HCT116 (cell line): ENCODE data around the gene AMER3. TPM values are rescaled to one million over a fixed set of nuclear protein-coding genes. Genes with fewer than 3 reads are reported as not detected.

Experiments
- ATAC-seq: fragments of 200-7000 bp; cut with Tn5 transposase; 2 replicates; pipeline ENCODE4 v1.9.1; 2020; ENCODE audit warnings: mild to moderate bottlenecking, moderate library complexity
- BruUV-seq: library from RNA; stranded (reverse); fragments of 400-500 nt; replicated peaks from 2 replicates; lab custom pipeline; 2021; lab: Mats Ljungman, UMichigan
- CTCF ChIA-PET: fragments of 300-600 bp; sonication (Branson Sonifier 250); formaldehyde crosslinking; loops from one replicate; lab custom pipeline; 2021; ENCODE audit warnings: antibody characterized with exemption; lab: Charles Lee
- POLR2A ChIA-PET: fragments of 300-600, 350-600 bp; sonication (Branson Sonifier 250); formaldehyde crosslinking; loops from one replicate; lab custom pipeline; 2021; ENCODE audit warnings: antibody characterized with exemption; lab: Charles Lee
- RAD21 ChIA-PET, 2 experiments: fragments of 300-600 bp; sonication (Branson Sonifier 250); formaldehyde crosslinking; loops; one replicate each; lab custom pipeline; 2023; ENCODE audit warnings: low total read pairs in 2 of 2; ENCODE audit not compliant: uncharacterized antibody in 2 of 2, unreplicated experiment in 2 of 2, low non-redundant PET in 1 of 2; lab: Charles Lee
- DNase-seq: peaks from one replicate; pipeline ENCODE4 v3.0.0-alpha.2; 2010; ENCODE audit warnings: low read depth, low spot score
- H2AFZ ChIP-seq: fragments of 200-600 bp; shearing (Covaris generic), sonication (generic); 2 replicates; pipeline ENCODE4 v1.6.1; 2017; ENCODE audit warnings: low read depth, mixed run types, mixed read lengths, antibody characterized with exemption, low read length; ENCODE audit not compliant: poor library complexity, severe bottlenecking
- H3K27ac ChIP-seq: 2 replicates; pipeline ENCODE4 v1.5.1; 2012; ENCODE audit warnings: low read depth, low read length
- H3K27me3 ChIP-seq: fragments of 200-600 bp; sonication (generic); 2 replicates; pipeline ENCODE4 v1.6.1; 2016; ENCODE audit warnings: mixed run types, low read length, mixed read lengths; ENCODE audit not compliant: insufficient read depth
- H3K36me3 ChIP-seq, 2 experiments: fragments of 200-500 bp in 1 of 2; fragments of 200-600 bp in 1 of 2; sonication (Bioruptor generic) in 1 of 2; sonication (generic) in 1 of 2; 2 replicates each; pipeline versions ENCODE4 v1.5.1 to v1.6.1; 2014 to 2016; ENCODE audit warnings: low read length in 2 of 2, inconsistent platforms in 1 of 2, mixed read lengths in 1 of 2, mixed run types in 1 of 2; ENCODE audit not compliant: insufficient read depth in 2 of 2, control insufficient read depth in 1 of 2
- H3K4me1 ChIP-seq, 2 experiments: fragments of 200-600 bp in 1 of 2; sonication (generic) in 1 of 2; 2 replicates each; pipeline versions ENCODE4 v1.5.1 to v1.6.1; 2012 to 2017; ENCODE audit warnings: low read length in 2 of 2, inconsistent platforms in 1 of 2, mild to moderate bottlenecking in 1 of 2, mixed read lengths in 1 of 2, mixed run types in 1 of 2, moderate library complexity in 1 of 2; ENCODE audit not compliant: insufficient read depth in 2 of 2, control insufficient read depth in 1 of 2
- H3K4me2 ChIP-seq: fragments of 200-600 bp; sonication (generic); 2 replicates; pipeline ENCODE4 v1.6.1; 2017; ENCODE audit warnings: mixed run types, low read length, mixed read lengths
- H3K4me3 ChIP-seq, 2 experiments: fragments of 200-600 bp in 1 of 2; sonication (generic) in 1 of 2; replicated peaks in 1 of 2; 2 replicates each; pipeline ENCODE4 v1.5.1; 2011 to 2016; ENCODE audit warnings: low read length in 2 of 2, control low read depth in 1 of 2, low read depth in 1 of 2, mild to moderate bottlenecking in 1 of 2, mixed read lengths in 1 of 2, mixed run types in 1 of 2
- H3K79me2 ChIP-seq: fragments of 200-600 bp; sonication (generic); 2 replicates; pipeline ENCODE4 v1.6.1; 2017; ENCODE audit warnings: mild to moderate bottlenecking, mixed run types, low read length, moderate library complexity, mixed read lengths; ENCODE audit not compliant: insufficient read depth
- H3K9ac ChIP-seq: fragments of 200-600 bp; sonication (generic); 2 replicates; pipeline ENCODE4 v1.6.1; 2016; ENCODE audit warnings: low read length, mixed read lengths
- H3K9me2 ChIP-seq: fragments of 200-600 bp; sonication (generic), shearing (Covaris generic); 2 replicates; pipeline ENCODE4 v1.6.1; 2017; ENCODE audit warnings: mixed run types, mild to moderate bottlenecking, moderate library complexity; ENCODE audit not compliant: insufficient read depth
- H3K9me3 ChIP-seq, 2 experiments: fragments of 200-500 bp in 1 of 2; fragments of 200-600 bp in 1 of 2; sonication (Bioruptor generic) in 1 of 2; sonication (generic) in 1 of 2; 2 replicates each; pipeline ENCODE4 v1.6.1; 2014 to 2017; ENCODE audit warnings: low read length in 2 of 2, mixed read lengths in 2 of 2, inconsistent platforms in 1 of 2, low read depth in 1 of 2, mild to moderate bottlenecking in 1 of 2, mixed run types in 1 of 2, moderate library complexity in 1 of 2; ENCODE audit not compliant: control insufficient read depth in 1 of 2, insufficient read depth in 1 of 2
- H4K20me1 ChIP-seq: fragments of 200-600 bp; sonication (generic), shearing (Covaris generic); 2 replicates; pipeline ENCODE4 v1.6.1; 2017; ENCODE audit warnings: mixed run types, mild to moderate bottlenecking, moderate library complexity; ENCODE audit not compliant: insufficient read depth
- ELF1 ChIP-seq: IDR thresholded peaks from 2 replicates; pipeline ENCODE4 v1.6.1; 2012; ENCODE audit warnings: low read depth, borderline replicate concordance
- EZH2phosphoT487 ChIP-seq: fragments of 200-600 bp; IDR thresholded peaks from 2 replicates; pipeline ENCODE4 v1.6.1; 2018; ENCODE audit warnings: antibody characterized with exemption, borderline replicate concordance
- FOSL1 ChIP-seq: IDR thresholded peaks from 2 replicates; pipeline ENCODE4 v1.6.1; 2012; ENCODE audit warnings: low read depth
- POLR2AphosphoS5 ChIP-seq: IDR thresholded peaks from 2 replicates; pipeline ENCODE4 v1.6.1; 2011; ENCODE audit warnings: mild to moderate bottlenecking, low read depth, low read length, moderate library complexity
- RAD21 ChIP-seq: IDR thresholded peaks from 2 replicates; pipeline ENCODE4 v1.6.1; 2012; ENCODE audit warnings: low read depth, mild to moderate bottlenecking
- SP1 ChIP-seq: IDR thresholded peaks from 2 replicates; pipeline ENCODE4 v1.6.1; 2012; ENCODE audit warnings: low read depth
- TCF7L2 ChIP-seq: IDR thresholded peaks from 2 replicates; pipeline ENCODE4 v1.7.0; 2011; ENCODE audit warnings: borderline replicate concordance, inconsistent platforms; ENCODE audit not compliant: insufficient read depth, insufficient read length; ENCODE audit errors: extremely low read depth
- intact Hi-C: fragments of 100-400 bp; cut with micrococcal nuclease; formaldehyde crosslinking; loops from 2 replicates; pipeline ENCODE4 v1.10.0; 2022
- total RNA-seq: library from RNA; stranded (reverse); gene quantifications from one replicate; pipeline ENCODE4 v1.2.1, GENCODE V29; 2021; ENCODE audit not compliant: unreplicated experiment
- TF ChIP-seq, protein P1 (sequence below): IDR thresholded peaks from 2 replicates; pipeline ENCODE4 v1.6.1; 2012
- TF ChIP-seq, protein P2 (sequence below): IDR thresholded peaks from 2 replicates; pipeline ENCODE4 v1.6.1; 2012; ENCODE audit warnings: low read depth
- TF ChIP-seq, protein P3 (sequence below): IDR thresholded peaks from 2 replicates; pipeline ENCODE4 v1.6.1; 2012

Gene AMER3
- total RNA-seq, 1 experiment from 2014 or later, result not detected

GRCh38 chr2:130728549-130729316 is 26.6 kb upstream of the AMER3 start, which contains the start of gene GPR148:
Gene GPR148, plus strand, starts transcription at chr2:130729070. Its CDS starts 82 bp downstream, at chr2:130729152.
- CTCF ChIA-PET, result no interaction called here
- H3K79me2 ChIP-seq, result no peaks in the 10 kb centered on the region
- intact Hi-C loops, result no loop called here
- no peaks in the 10 kb centered on the region for H3K36me3 ChIP-seq
- no peak within 1 kb of the TSS for H3K27ac ChIP-seq
- no TSS peak for BruUV-seq
- peak within 1 kb of the TSS; percentile 6 to 53; a peak in 3 of 4 replicates for H3K4me3 ChIP-seq
- ATAC-seq, result no peak
- POLR2A ChIA-PET, result no interaction called here
- RAD21 ChIA-PET, result no interaction called here
- TF ChIP-seq POLR2AphosphoS5 (no peak), RAD21 (no peak), EZH2phosphoT487 (no peak), SP1 (no peak), TCF7L2 (no peak), ELF1 (no peak), FOSL1 (no peak)
- TF ChIP-seq, protein P1, sequence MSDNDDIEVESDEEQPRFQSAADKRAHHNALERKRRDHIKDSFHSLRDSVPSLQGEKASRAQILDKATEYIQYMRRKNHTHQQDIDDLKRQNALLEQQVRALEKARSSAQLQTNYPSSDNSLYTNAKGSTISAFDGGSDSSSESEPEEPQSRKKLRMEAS, result no peak
- TF ChIP-seq, protein P2, sequence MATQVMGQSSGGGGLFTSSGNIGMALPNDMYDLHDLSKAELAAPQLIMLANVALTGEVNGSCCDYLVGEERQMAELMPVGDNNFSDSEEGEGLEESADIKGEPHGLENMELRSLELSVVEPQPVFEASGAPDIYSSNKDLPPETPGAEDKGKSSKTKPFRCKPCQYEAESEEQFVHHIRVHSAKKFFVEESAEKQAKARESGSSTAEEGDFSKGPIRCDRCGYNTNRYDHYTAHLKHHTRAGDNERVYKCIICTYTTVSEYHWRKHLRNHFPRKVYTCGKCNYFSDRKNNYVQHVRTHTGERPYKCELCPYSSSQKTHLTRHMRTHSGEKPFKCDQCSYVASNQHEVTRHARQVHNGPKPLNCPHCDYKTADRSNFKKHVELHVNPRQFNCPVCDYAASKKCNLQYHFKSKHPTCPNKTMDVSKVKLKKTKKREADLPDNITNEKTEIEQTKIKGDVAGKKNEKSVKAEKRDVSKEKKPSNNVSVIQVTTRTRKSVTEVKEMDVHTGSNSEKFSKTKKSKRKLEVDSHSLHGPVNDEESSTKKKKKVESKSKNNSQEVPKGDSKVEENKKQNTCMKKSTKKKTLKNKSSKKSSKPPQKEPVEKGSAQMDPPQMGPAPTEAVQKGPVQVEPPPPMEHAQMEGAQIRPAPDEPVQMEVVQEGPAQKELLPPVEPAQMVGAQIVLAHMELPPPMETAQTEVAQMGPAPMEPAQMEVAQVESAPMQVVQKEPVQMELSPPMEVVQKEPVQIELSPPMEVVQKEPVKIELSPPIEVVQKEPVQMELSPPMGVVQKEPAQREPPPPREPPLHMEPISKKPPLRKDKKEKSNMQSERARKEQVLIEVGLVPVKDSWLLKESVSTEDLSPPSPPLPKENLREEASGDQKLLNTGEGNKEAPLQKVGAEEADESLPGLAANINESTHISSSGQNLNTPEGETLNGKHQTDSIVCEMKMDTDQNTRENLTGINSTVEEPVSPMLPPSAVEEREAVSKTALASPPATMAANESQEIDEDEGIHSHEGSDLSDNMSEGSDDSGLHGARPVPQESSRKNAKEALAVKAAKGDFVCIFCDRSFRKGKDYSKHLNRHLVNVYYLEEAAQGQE, result no peak
- TF ChIP-seq, protein P3, sequence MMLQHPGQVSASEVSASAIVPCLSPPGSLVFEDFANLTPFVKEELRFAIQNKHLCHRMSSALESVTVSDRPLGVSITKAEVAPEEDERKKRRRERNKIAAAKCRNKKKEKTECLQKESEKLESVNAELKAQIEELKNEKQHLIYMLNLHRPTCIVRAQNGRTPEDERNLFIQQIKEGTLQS, result no peak
- H3K27me3 ChIP-seq, result no peaks in the 10 kb centered on the region
- no peaks in the 10 kb centered on the region for H3K9me3 ChIP-seq
- H3K4me2 ChIP-seq, result peak within 1 kb of the TSS; percentile 70
- H3K9ac ChIP-seq, result no peak within 1 kb of the TSS
- no peaks in the 10 kb centered on the region for H3K9me2 ChIP-seq
- DNase-seq, result no peak
- peaks cover 0 to 7% of the 10 kb centered on the region in 2 experiments; a peak in 2 of 4 replicates for H3K4me1 ChIP-seq
- no peak within 1 kb of the TSS for H2AFZ ChIP-seq
- H4K20me1 ChIP-seq, result no peaks in the 10 kb centered on the region
